ENCODE results near the gene SPTB.

SPTB gene

DNA sequence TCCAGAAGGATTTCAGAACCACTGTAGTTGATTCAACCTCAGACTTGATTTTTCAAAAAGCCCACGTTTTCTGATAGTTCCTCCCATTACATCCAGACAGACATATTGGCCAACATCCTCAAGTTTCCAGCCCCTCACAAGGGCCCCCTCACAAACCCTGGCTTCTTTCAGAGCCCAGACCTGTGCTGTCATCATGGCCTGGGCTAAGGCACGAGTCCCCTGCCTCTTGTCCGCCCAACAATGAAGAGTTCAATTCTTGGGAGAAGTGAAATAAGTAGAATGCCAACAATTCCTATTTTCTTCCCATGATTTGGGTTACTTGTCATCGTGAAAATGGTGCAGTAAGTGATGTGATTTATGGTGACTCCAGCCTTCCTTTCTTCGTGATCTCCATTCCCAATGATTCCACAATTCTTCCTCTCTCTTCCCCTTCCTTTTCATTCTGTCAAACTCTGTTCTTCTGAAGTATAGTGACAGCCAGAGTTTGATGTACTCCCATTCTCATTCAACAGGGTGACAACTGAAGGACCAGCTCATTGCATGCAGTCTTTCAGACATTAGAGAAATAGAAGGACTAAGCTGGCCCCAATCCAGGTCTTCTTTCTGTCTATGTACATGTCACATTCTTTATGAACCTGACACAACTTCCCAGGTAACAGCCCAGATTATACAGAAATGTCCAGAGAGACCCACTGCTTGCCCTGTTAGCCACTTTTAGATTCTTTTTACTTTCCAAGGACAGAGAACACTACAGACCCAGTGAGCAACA lies 29.2 kb downstream of the SPTB start:
- DNase-seq (ENCODE audit: low read depth), result no peak

DNA sequence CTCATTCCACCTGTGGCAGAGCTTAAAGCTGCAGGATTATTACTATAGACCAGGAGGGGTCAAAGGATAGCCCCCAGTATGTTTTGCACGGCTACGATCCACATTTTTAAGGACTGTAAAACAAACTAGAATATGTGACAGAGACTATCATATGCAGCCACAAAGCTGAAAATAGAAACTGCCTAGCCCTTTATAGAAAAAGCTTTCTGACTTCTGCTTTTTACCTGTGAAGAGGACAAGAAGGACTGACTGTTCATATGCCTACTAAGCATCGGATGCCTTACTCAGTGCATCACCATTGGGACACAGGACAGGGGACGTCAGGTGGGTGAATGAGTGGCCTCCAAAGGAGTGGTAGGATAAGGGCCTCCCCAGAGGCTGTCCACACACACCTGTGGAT lies 29.8 kb downstream of the SPTB start:
- no peak for DNase-seq (ENCODE audit: low read depth)

- DNase-seq (ENCODE audit: low read depth), result no peak
Measured at GRCh38 chr14:64848239-64848638, 31.5 kb downstream of the SPTB start.

GRCh38 chr14:64846319-64846718 lies 33.4 kb downstream of the SPTB start:
- DNase-seq (ENCODE audit: low read depth), result no peak

- no peak for DNase-seq (ENCODE audit: low read depth)
Measured at GRCh38 chr14:64845878-64846277, 33.8 kb downstream of the SPTB start.

DNA sequence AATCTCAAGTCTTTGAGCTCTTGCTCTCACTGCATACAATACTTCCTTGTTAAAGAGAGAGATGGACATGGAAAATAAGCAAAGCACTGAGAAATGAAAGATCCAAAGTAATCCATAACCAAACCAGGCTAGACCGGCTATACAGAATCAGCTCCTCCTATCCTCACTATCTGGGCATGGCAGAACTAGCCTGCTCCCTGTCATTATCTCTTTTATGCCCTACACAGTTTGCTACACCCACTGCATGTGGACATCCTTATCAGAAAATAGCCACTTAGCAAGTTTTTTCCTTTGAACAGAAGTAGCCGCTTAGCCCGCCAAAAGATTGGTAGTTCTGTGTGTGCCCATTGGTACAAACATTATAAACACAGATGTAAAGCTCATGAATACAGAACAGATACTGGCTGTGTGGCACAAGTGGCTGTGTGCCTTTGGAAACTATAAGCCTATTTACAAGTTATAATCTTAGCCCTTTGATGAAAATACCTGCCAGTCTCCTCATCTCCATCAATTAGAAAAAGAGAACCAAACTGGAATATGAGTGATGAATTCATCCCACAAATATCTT lies 34.7 kb downstream of the SPTB start:
- DNase-seq (ENCODE audit: low read depth), result no peak

DNA sequence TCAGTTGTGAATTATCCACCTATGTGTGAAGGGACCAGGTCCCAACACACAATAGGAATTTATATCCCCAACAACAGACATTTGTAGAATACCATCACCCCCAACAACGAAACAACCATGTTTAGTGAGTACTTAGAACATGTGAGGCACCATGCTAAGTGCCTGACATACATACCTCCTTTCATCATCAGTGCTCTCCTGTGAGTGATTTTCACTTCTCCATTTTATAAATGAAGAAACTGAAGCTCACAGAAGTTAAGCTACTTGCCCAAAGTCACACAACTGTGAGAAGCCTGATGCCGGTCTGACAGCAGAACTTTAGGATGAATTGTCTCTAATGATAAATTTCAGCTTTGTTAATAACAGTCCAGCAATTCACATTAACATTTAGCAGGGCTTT lies 35.4 kb downstream of the SPTB start:
- DNase-seq (ENCODE audit: low read depth), result no peak

DNA sequence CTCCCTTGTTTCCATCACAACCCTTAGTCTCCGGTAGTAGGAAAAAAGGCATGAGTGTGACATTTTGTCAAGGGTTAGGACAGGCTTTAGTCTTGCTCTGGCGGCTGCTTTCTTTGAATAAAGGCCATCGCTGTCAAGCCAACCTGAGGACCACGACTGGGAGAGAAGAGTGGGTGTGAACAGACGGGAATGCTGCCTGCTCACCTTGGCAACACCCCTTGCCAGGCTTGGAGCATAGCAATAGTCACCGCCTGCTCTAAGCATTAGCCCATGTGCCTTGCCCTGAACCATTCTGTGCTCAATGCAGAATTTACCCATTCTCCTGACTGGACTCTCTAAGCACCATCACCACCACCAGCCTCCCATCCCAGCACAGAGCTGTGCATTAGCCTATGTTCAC lies 36.2 kb downstream of the SPTB start:
- no peak for DNase-seq (ENCODE audit: low read depth)

GRCh38 chr14:64841772-64842750 lies 37.6 kb downstream of the SPTB start:
- no peak for DNase-seq (ENCODE audit: low read depth)

GRCh38 chr14:64841121-64841651 lies 38.5 kb downstream of the SPTB start:
- no peak for DNase-seq (ENCODE audit: low read depth)

- DNase-seq (ENCODE audit: low read depth), result no peak
Measured at GRCh38 chr14:64838656-64839055, 41.1 kb downstream of the SPTB start.

- no peak for DNase-seq (ENCODE audit: low read depth)
Measured at GRCh38 chr14:64835431-64835830, 44.3 kb downstream of the SPTB start.

DNA sequence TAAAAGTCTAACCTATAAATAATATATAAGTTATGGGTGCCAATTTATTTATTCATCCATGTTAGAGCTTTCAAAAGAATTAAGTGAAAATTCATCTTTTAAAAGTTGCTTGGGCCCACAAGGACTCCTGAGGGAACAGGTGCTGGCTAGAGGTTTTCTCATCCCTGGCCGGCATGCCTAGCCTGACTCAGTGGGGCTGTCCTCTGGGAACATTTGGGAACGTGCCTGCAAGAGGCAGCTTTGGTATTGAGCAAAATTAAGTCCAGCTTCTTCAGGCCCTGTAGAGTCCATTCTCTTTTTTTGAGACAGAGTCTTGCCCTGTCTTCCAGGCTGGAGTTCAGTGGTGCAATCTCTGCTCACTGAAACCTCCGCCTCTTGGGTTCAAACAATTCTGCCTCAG lies 44.7 kb downstream of the SPTB start:
- no peak for DNase-seq (ENCODE audit: low read depth)

DNA sequence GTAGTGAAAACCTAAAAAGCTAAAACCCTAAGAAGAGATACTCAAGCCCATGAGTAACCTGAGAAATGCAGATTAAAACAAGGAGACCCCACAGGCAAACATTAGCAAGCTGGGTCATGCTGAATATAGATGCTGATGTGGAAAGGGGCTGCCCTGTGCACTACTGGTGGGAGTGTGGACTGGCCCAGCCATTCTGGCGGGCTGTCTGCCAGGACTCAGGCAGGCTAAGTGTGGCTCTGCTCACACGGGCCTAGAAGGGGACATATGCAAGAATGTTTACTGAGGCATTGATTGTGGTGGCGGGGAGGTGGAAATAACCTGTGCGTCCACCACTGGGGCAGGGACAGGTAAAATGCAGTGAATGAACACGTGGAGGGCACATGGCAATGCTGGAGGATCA lies 48.3 kb downstream of the SPTB start:
- DNase-seq (ENCODE audit: low read depth), result no peak

- no peak for DNase-seq (ENCODE audit: low read depth)
Measured at GRCh38 chr14:64830961-64831360, 48.7 kb downstream of the SPTB start.

- no peak for DNase-seq (ENCODE audit: low read depth)
Measured at GRCh38 chr14:64828071-64828470, 51.6 kb downstream of the SPTB start.

GRCh38 chr14:64826845-64827244 lies 52.9 kb downstream of the SPTB start:
- DNase-seq (ENCODE audit: low read depth), result no peak

DNA sequence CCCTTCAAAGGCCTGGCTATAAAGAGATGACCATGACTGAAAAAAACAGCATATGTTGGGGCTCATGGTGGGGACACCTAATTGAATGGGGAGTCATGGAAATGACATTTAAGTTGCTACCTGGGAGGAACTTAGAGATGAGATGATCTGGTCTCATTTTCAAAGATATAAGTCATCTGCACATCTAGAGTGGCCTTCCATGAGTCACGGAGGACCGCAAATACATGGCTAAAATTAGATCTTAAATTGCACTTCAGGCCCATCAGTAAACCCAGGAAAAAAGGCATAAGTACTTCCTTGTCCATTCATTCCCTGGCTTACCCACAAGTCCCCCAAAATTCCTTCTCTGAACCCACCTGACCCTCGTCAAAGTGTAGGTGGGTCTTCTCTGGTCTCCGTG lies 53.4 kb downstream of the SPTB start:
- DNase-seq (ENCODE audit: low read depth), result no peak

DNA sequence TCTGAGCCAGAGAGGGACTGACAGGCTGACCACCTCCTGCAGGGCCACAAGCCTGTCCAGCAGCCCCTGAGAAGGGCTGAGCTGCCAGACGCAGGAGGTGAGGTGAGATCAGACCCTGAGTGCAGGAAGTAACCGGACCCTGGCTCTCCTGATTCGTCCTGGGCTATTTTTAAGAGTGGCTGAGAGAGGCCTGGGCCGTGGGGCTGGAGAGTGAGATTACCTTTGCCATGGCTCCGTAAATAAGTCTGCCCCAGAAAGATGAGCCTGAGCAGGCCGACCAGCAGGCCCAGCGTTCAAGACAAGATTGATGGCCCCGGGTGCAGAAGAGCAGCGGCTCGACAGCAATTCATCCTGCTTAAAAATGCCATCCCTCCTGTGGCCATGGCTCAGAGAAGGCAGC lies 54.2 kb downstream of the SPTB start:
- no peak for DNase-seq (ENCODE audit: low read depth)

DNA sequence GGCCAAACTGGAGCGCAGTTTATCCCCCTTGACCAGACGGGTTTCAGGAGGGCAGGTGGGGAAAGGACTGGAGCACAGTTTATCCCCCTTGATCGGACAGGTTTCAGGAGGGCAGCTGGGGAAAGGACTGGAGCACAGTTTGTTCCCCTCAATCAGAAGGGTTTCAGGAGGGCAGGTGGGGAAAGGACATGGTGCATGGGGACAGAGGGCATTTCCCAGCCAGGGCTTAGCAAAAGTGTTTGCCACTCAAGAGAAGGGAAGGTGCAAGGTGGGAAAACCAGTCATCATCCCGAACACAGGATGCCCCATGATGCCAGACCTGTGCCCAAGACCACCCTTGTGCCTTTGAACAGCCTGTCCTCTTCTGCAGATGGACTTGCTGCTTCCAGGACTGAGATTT lies 54.7 kb downstream of the SPTB start:
- no peak for DNase-seq (ENCODE audit: low read depth)

- no peak for DNase-seq (ENCODE audit: low read depth)
Measured at GRCh38 chr14:64824471-64824870, 55.2 kb downstream of the SPTB start.

- peak; percentile 45 for DNase-seq (ENCODE audit: low read depth)
Measured at GRCh38 chr14:64823305-64823861, 56.3 kb downstream of the SPTB start.

Measured in activated gamma-delta T cell treated with anti-CD3 and anti-CD28 coated beads, Interleukin-2, amount 50 U/mL, for 16 hours (primary cell).